ENCODE measurements around the gene BLOC1S1. TPM values are rescaled to one million over a fixed set of nuclear protein-coding genes. Genes with fewer than 3 reads are reported as not detected.
A peak's percentile ranks its signal among the peaks of the same experiment; 100 is the strongest.

BLOC1S1 gene
- total RNA-seq, 4 donors from 2014 or later: 158 to 494 (median 381) TPM

DNA sequence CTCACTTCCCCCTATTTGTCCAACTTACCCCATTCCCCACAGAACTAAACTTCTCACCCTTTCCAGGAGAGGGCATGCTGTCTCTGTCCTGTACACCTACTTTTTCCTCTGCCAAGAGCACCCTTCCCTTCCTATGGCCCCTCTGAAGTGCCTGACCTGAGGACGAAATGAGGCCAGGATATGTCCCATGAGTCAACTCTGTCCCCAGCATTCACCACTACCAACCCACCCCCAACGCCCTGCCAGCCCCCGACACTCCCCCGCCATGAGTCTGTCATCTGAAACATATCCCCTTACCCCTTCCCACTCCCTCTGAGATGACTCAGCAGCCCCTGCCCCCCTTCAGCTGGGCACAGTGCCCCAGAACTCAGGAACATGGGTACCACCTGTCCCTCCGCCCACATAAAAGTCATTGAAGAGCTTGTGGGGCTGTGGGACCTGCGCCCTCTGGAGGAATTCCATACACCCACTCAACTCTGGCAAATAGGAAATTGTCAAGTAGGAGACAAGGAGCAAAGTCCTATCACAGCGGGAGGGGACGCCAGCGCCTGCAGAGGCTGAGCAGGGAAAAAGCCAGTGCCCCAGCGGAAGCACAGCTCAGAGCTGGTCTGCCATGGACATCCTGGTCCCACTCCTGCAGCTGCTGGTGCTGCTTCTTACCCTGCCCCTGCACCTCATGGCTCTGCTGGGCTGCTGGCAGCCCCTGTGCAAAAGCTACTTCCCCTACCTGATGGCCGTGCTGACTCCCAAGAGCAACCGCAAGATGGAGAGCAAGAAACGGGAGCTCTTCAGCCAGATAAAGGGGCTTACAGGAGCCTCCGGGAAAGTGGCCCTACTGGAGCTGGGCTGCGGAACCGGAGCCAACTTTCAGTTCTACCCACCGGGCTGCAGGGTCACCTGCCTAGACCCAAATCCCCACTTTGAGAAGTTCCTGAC, 34.4 kb upstream of the BLOC1S1 start:
- peak; percentile 85 for DNase-seq
- H3K36me3 ChIP-seq: no peaks in the 10 kb centered on the region
- peaks cover 7 to 26% (median 15%) of the 10 kb centered on the region in 4 donors for H3K4me1 ChIP-seq
- no peaks in the 10 kb centered on the region for H3K9me3 ChIP-seq
- in situ Hi-C loops (cut with MboI; ENCODE audit: low pct_ligation_motif_present in 1 of 4, low pct_unique_long_range_greater_than_20kb in 1 of 4, low sequenced_read_pairs in 3 of 4) (no loop called here), intact Hi-C loops (cut with DNase I; ENCODE audit: low total_unique reads) (no loop called here)
- peak overlapping the region; percentile 67 to 83 (median 74) for H3K27ac ChIP-seq
- TF ChIP-seq EP300 (IDR thresholded peaks at IDR 0.05; ENCODE audit: low read depth) (no peak), POLR2AphosphoS5 (IDR thresholded peaks at IDR 0.05) (peak; percentile 72 to 90 (median 74)), POLR2A (IDR thresholded peaks at IDR 0.05) (peak; percentile 70)
- TF ChIP-seq, protein P1, sequence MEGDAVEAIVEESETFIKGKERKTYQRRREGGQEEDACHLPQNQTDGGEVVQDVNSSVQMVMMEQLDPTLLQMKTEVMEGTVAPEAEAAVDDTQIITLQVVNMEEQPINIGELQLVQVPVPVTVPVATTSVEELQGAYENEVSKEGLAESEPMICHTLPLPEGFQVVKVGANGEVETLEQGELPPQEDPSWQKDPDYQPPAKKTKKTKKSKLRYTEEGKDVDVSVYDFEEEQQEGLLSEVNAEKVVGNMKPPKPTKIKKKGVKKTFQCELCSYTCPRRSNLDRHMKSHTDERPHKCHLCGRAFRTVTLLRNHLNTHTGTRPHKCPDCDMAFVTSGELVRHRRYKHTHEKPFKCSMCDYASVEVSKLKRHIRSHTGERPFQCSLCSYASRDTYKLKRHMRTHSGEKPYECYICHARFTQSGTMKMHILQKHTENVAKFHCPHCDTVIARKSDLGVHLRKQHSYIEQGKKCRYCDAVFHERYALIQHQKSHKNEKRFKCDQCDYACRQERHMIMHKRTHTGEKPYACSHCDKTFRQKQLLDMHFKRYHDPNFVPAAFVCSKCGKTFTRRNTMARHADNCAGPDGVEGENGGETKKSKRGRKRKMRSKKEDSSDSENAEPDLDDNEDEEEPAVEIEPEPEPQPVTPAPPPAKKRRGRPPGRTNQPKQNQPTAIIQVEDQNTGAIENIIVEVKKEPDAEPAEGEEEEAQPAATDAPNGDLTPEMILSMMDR (IDR thresholded peaks at IDR 0.05): peak; percentile 34 to 71 (median 48)
- 0 to 7% methylated on average over 1 to 15 of the region's 17 CpGs for WGBS, 2 donors (ENCODE audit: low coverage in 1 of 2)
- no peaks in the 10 kb centered on the region for H3K27me3 ChIP-seq
- H3K4me3 ChIP-seq: peak overlapping the region; percentile 18 to 55 (median 40)

DNA sequence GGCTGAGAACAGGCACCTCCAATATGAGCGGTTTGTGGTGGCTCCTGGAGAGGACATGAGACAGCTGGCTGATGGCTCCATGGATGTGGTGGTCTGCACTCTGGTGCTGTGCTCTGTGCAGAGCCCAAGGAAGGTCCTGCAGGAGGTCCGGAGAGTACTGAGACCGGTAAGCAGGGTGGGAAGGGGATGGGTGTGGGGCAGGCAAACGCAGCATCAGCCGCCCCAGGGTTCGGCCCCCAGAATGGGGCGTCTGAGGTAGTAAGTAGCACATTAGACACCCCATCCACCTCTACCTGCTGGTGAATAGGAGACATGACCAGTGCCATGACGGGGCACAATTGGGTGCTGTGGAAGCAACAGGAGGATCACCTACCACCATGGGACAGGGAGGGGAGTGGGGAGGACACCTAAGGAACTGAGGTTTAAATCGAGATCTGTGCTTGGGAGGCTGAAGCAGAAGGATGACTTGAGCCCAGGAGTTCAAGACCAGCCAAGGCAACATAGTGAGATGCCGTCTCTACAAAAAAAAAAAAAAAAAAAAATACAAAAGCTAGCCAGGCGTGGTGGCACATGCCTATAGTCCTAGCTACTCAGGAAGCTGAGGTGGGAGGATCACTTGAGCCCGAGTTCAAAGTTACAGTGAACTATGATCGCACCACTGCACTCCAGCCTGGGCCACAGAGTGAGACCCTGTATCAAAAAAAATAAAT, 33.6 kb upstream of the BLOC1S1 start:
- in situ Hi-C loops (cut with MboI; ENCODE audit: low pct_ligation_motif_present in 1 of 4, low pct_unique_long_range_greater_than_20kb in 1 of 4, low sequenced_read_pairs in 3 of 4): no loop called here
- TF ChIP-seq POLR2A (IDR thresholded peaks at IDR 0.05) (no peak), POLR2AphosphoS5 (IDR thresholded peaks at IDR 0.05) (no peak), EP300 (IDR thresholded peaks at IDR 0.05; ENCODE audit: low read depth) (no peak)
- TF ChIP-seq, protein P1 (IDR thresholded peaks at IDR 0.05): no peak
- WGBS, 2 donors (ENCODE audit: low coverage in 1 of 2): 42 to 53% methylated on average over 5 to 13 of the region's 13 CpGs
- Histone ChIP-seq H3K36me3 (no peaks in the 10 kb centered on the region), H3K4me3 (peak overlapping the region in 3 of 4 donors; percentile 37 to 55 (median 43)), H3K4me1 (peaks cover 7 to 26% (median 15%) of the 10 kb centered on the region in 4 donors), H3K9me3 (no peaks in the 10 kb centered on the region), H3K27me3 (no peaks in the 10 kb centered on the region), H3K27ac (peak overlapping the region; percentile 67 to 83 (median 74))
- intact Hi-C loops (cut with DNase I; ENCODE audit: low total_unique reads): no loop called here
- no peak for DNase-seq

DNA sequence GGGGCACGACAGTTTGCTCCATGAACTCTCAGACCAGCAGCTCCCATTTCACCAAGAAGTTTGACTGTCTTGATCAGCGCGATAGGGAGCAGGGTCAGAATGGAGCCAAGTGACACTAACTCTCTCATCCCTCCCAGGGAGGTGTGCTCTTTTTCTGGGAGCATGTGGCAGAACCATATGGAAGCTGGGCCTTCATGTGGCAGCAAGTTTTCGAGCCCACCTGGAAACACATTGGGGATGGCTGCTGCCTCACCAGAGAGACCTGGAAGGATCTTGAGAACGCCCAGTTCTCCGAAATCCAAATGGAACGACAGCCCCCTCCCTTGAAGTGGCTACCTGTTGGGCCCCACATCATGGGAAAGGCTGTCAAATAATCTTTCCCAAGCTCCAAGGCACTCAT, 32.2 kb upstream of the BLOC1S1 start:
- no peak for TF ChIP-seq POLR2A (IDR thresholded peaks at IDR 0.05)
- TF ChIP-seq EP300 (IDR thresholded peaks at IDR 0.05; ENCODE audit: low read depth): no peak
- TF ChIP-seq, protein P1 (IDR thresholded peaks at IDR 0.05): no peak
- no peak for TF ChIP-seq POLR2AphosphoS5 (IDR thresholded peaks at IDR 0.05)
- intact Hi-C loops (cut with DNase I; ENCODE audit: low total_unique reads): no loop called here
- H3K36me3 ChIP-seq: no peaks in the 10 kb centered on the region
- 89 to 100% methylated on average over 3 to 7 of the region's 7 CpGs for WGBS, 2 donors (ENCODE audit: low coverage in 1 of 2)
- H3K9me3 ChIP-seq: no peaks in the 10 kb centered on the region
- H3K4me1 ChIP-seq: peaks cover 7 to 26% (median 15%) of the 10 kb centered on the region in 4 donors
- no peaks in the 10 kb centered on the region for H3K27me3 ChIP-seq
- no peak overlapping the region for H3K27ac ChIP-seq
- no peak for DNase-seq
- no peak overlapping the region for H3K4me3 ChIP-seq
- in situ Hi-C loops (cut with MboI; ENCODE audit: low pct_ligation_motif_present in 1 of 4, low pct_unique_long_range_greater_than_20kb in 1 of 4, low sequenced_read_pairs in 3 of 4): no loop called here

DNA sequence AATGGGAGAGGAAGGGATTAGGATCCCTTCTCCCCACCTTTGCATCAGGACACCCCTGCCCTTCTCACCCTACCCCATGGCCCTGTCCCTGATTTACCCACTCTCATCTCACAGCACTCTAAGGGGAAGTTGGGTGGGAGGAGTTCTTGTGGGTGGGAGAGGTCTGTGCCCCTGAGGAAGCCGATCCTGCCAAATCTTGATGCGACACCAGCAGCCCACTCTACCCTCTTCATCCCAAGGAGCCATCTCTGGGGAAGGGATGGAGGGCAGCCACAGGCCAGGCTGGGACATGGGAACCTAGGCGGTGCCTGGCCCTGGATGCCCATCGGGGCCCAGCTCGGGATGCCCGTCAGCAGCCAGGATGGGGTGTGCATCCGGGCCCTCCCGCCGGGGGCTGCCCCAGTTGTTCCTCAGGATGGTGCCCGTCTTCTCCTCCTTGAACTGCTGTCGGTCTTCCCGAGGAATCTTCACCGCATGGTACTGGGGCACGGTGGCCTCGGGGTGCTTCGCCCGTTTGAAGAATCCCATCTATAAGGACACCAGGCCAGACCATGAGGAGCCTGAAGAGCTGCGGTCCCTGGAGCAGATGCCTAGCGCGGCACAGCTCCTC, 31.0 kb upstream of the BLOC1S1 start:
- DNase-seq: no peak
- no peaks in the 10 kb centered on the region for H3K36me3 ChIP-seq
- intact Hi-C loops (cut with DNase I; ENCODE audit: low total_unique reads): no loop called here
- in situ Hi-C loops (cut with MboI; ENCODE audit: low pct_ligation_motif_present in 1 of 4, low pct_unique_long_range_greater_than_20kb in 1 of 4, low sequenced_read_pairs in 3 of 4): no loop called here
- no peaks in the 10 kb centered on the region for H3K27me3 ChIP-seq
- no peak overlapping the region for H3K4me3 ChIP-seq
- peaks cover 7 to 26% (median 15%) of the 10 kb centered on the region in 4 donors for H3K4me1 ChIP-seq
- 94 to 100% methylated on average over 1 to 20 of the region's 20 CpGs for WGBS, 2 donors (ENCODE audit: low coverage in 1 of 2)
- no peak for TF ChIP-seq EP300 (IDR thresholded peaks at IDR 0.05; ENCODE audit: low read depth)
- H3K27ac ChIP-seq: no peak overlapping the region
- H3K9me3 ChIP-seq: no peaks in the 10 kb centered on the region

Measured in transverse colon (tissue), 4 donors.